AG09309 (cell line): ENCODE measurements around the gene GNAT3.
A peak's percentile ranks its signal among the peaks of the same experiment; 100 is the strongest.

Source experiments
- DNase-seq: peaks from one replicate; pipeline ENCODE4 v3.0.0-alpha.2; 2010; ENCODE audit warnings: low read depth
- H3K4me3 ChIP-seq: 2 replicates; pipeline ENCODE4 v1.5.1; 2011; ENCODE audit warnings: mild to moderate bottlenecking, low read depth, low read length, moderate library complexity; ENCODE audit not compliant: control insufficient read depth
- TF ChIP-seq, protein P1 (sequence below): IDR thresholded peaks from 2 replicates; pipeline ENCODE4 v1.5.1; 2011; ENCODE audit warnings: mild to moderate bottlenecking, low read depth, low read length, inconsistent platforms; ENCODE audit not compliant: insufficient read depth, control insufficient read depth; ENCODE audit errors: missing control alignments

GNAT3 gene

GRCh38 chr7:80510021-80510420 is 1.8 kb downstream of the GNAT3 start:
- no peak for DNase-seq
- H3K4me3 ChIP-seq = no peak overlapping the region
- TF ChIP-seq, protein P1, sequence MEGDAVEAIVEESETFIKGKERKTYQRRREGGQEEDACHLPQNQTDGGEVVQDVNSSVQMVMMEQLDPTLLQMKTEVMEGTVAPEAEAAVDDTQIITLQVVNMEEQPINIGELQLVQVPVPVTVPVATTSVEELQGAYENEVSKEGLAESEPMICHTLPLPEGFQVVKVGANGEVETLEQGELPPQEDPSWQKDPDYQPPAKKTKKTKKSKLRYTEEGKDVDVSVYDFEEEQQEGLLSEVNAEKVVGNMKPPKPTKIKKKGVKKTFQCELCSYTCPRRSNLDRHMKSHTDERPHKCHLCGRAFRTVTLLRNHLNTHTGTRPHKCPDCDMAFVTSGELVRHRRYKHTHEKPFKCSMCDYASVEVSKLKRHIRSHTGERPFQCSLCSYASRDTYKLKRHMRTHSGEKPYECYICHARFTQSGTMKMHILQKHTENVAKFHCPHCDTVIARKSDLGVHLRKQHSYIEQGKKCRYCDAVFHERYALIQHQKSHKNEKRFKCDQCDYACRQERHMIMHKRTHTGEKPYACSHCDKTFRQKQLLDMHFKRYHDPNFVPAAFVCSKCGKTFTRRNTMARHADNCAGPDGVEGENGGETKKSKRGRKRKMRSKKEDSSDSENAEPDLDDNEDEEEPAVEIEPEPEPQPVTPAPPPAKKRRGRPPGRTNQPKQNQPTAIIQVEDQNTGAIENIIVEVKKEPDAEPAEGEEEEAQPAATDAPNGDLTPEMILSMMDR = no peak

- TF ChIP-seq, protein P1 = no peak
- no peak for DNase-seq
- no peak overlapping the region for H3K4me3 ChIP-seq
Measured at GRCh38 chr7:80508440-80508839, 3.4 kb downstream of the GNAT3 start.

DNA sequence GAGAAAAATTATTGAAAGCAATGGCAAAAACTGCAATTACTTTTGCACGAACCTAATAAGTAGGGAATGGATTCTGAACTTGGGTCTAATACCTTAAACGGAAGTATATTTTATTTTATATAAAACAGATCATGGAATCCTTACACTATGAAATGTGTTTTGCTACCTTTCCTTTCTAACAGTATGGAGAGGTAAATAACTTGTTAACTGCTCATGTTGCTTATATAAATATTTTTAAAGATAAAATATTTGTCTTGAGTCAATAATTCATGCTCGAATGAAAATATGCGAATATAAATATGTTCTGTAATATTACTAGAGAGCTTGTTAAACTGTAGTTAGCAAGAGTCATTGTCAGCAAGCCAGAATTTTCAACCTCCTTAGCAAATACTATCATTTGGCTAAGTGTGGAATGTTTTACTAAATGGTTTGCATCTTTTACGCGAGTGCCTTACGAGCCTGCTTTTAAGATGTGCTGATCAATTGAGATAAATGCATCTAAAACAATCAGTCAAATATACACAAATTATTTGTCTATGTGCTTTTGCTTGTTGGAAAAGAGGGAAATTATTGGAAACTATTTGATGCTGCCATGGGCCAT is 5.9 kb downstream of the GNAT3 start:
- DNase-seq = no peak
- TF ChIP-seq, protein P1 = no peak
- H3K4me3 ChIP-seq = no peak overlapping the region

- no peak overlapping the region for H3K4me3 ChIP-seq
- no peak for DNase-seq
- TF ChIP-seq, protein P1 = no peak
Measured at GRCh38 chr7:80500325-80500724, 11.5 kb downstream of the GNAT3 start.

- no peak overlapping the region for H3K4me3 ChIP-seq
- DNase-seq = peak; percentile 89
- TF ChIP-seq, protein P1 = no peak
Measured at GRCh38 chr7:80499350-80499953, 12.4 kb downstream of the GNAT3 start.

DNA sequence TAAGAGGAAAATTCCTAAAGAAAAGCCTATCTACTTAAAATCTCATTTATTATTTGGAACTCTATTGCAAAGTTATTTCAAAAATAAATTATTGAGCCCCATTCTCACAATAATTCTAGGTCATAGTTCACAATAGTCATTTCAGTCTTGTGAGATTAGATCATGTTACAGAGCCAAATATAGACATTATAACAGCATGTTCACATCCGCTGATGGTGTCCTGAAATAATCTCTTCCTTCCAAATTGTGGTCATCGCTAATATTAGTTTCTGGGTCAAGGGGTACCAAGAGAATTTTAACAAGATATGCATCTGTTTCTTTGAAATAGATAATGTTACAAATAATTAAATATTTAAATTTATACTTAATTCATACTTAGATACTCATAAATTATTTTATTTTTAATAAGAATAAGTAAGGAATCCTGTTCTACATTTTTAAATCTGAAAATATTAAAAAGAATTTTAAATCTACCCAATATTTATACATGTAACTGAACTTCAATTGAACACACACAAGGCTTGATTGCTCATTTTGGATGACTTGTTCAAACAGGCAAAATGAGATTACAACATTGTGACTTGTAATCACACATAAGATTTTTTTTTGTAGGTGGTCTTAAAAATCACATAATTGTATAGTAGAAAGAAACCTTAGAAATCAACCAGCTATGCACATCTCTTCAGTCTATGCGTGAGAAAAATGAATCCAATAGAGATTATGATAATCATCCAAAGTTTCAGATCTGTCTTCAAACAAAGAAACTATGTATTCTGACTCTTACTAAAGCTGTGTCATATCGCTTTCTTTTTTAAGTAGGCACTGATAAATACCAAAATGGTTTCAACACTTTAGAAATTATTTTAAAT is 13.1 kb downstream of the GNAT3 start:
- no peak overlapping the region for H3K4me3 ChIP-seq
- TF ChIP-seq, protein P1 = no peak
- no peak for DNase-seq
